Sigmoid colon (tissue), 4 donors: ENCODE data around the gene SLC38A4.

Experiments
- EP300 ChIP-seq, 4 donors: sonication (generic); formaldehyde crosslinking; IDR thresholded peaks; one replicate each; pipeline ENCODE4 v1.6.1; 2017; ENCODE audit warnings: antibody characterized with exemption in 4 of 4
- POLR2A ChIP-seq, 2 donors: fragments of 450-650 bp; IDR thresholded peaks; one replicate each; pipeline ENCODE4 v1.6.1; 2016; ENCODE audit warnings: antibody characterized with exemption in 2 of 2, mild to moderate bottlenecking in 2 of 2, moderate library complexity in 2 of 2
- POLR2AphosphoS5 ChIP-seq, 4 donors: sonication (generic); formaldehyde crosslinking; IDR thresholded peaks; one replicate each; pipeline ENCODE4 v1.6.1; 2017; ENCODE audit warnings: antibody characterized with exemption in 4 of 4
- TF ChIP-seq, protein P1 (sequence below), 4 experiments: fragments of 450-650 bp in 3 of 4; fragments of 200-600 bp in 1 of 4; IDR thresholded peaks; one replicate each; pipeline ENCODE4 v1.5.1; 2016 to 2019; ENCODE audit warnings: antibody characterized with exemption in 4 of 4, mild to moderate bottlenecking in 3 of 4, moderate library complexity in 2 of 4

DNA sequence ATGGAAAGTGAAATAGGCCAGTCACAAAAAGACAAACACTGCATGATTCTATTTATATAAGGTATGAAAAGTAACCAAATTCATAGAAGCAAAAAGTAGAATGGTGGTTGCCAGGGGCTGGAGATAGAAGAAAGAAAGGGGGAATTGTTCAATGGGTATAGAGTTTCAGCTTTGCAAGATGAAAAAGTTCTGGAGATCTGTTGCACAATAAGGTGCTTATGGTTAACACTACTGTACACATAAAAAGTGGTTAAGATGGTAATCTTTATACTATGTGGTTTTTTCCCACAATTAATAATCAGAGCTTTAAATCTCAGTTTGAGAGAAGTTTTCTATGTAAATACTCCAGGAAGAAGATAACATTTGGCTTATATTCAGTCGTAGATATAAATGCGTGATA lies 73.4 kb downstream of the SLC38A4 start:
- no peak for TF ChIP-seq POLR2A (IDR thresholded peaks at IDR 0.05)
- TF ChIP-seq, protein P1, sequence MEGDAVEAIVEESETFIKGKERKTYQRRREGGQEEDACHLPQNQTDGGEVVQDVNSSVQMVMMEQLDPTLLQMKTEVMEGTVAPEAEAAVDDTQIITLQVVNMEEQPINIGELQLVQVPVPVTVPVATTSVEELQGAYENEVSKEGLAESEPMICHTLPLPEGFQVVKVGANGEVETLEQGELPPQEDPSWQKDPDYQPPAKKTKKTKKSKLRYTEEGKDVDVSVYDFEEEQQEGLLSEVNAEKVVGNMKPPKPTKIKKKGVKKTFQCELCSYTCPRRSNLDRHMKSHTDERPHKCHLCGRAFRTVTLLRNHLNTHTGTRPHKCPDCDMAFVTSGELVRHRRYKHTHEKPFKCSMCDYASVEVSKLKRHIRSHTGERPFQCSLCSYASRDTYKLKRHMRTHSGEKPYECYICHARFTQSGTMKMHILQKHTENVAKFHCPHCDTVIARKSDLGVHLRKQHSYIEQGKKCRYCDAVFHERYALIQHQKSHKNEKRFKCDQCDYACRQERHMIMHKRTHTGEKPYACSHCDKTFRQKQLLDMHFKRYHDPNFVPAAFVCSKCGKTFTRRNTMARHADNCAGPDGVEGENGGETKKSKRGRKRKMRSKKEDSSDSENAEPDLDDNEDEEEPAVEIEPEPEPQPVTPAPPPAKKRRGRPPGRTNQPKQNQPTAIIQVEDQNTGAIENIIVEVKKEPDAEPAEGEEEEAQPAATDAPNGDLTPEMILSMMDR (IDR thresholded peaks at IDR 0.05), result no peak
- no peak for TF ChIP-seq EP300 (IDR thresholded peaks at IDR 0.05)
- no peak for TF ChIP-seq POLR2AphosphoS5 (IDR thresholded peaks at IDR 0.05)
